Tibial nerve (tissue), 4 donors: Measurements from ENCODE around the gene WDR88. TPM values are rescaled to one million over a fixed set of nuclear protein-coding genes. Genes with fewer than 3 reads are reported as not detected.

Experiments
- DNase-seq, 2 donors: peaks; one replicate each; pipeline ENCODE4 v3.0.0-alpha.2; 2019; ENCODE audit warnings: low spot score in 2 of 2
- H3K27ac ChIP-seq, 4 donors: fragments of 200-600 bp; sonication (generic) in 3 of 4; one replicate each; pipeline ENCODE4 v1.5.1; 2017 to 2019; ENCODE audit warnings: mild to moderate bottlenecking in 1 of 4
- H3K27me3 ChIP-seq, 2 donors: fragments of 200-600 bp; sonication (generic) in 1 of 2; one replicate each; pipeline versions ENCODE4 v1.5.1 to v1.6.0; 2017 to 2019
- H3K36me3 ChIP-seq, 3 donors: fragments of 200-600 bp; sonication (generic); one replicate each; pipeline ENCODE4 v1.5.1; 2018 to 2019
- H3K4me1 ChIP-seq, 4 donors: fragments of 200-600 bp; sonication (generic) in 3 of 4; one replicate each; pipeline ENCODE4 v1.5.1; 2017 to 2019
- H3K4me3 ChIP-seq, 4 donors: fragments of 200-600 bp; sonication (generic) in 3 of 4; one replicate each; pipeline ENCODE4 v1.5.1; 2017 to 2019; ENCODE audit warnings: mild to moderate bottlenecking in 1 of 4, moderate library complexity in 1 of 4
- H3K9me3 ChIP-seq, 4 donors: fragments of 200-600 bp; sonication (generic) in 3 of 4; one replicate each; pipeline ENCODE4 v1.5.1; 2017 to 2019
- CTCF ChIP-seq, 5 experiments: fragments of 200-600 bp in 3 of 5; fragments of 450-650 bp in 2 of 5; sonication (generic) in 3 of 5; IDR thresholded peaks; one replicate each; pipeline ENCODE4 v1.5.1; 2016 to 2019; ENCODE audit warnings: antibody characterized with exemption in 5 of 5, mild to moderate bottlenecking in 3 of 5, moderate library complexity in 2 of 5
- EP300 ChIP-seq, 2 donors: sonication (generic); formaldehyde crosslinking; IDR thresholded peaks; one replicate each; pipeline ENCODE4 v1.6.1; 2017; ENCODE audit warnings: antibody characterized with exemption in 2 of 2, mild to moderate bottlenecking in 1 of 2
- POLR2A ChIP-seq, 2 donors: fragments of 450-650 bp; IDR thresholded peaks; one replicate each; pipeline ENCODE4 v1.6.1; 2017; ENCODE audit warnings: antibody characterized with exemption in 2 of 2, mild to moderate bottlenecking in 2 of 2, moderate library complexity in 2 of 2
- WGBS, 2 donors: methylation state at CpG; one replicate each; pipeline ENCODE4 v1.1.5; 2018; 5-methylcytosine and 5-hydroxymethylcytosine counted together
- total RNA-seq, 4 donors: library from RNA; depleted of rRNA; stranded (reverse); fragments of >200 nt; gene quantifications; one replicate each; pipeline ENCODE4 v1.1.0, GENCODE V29; 2016

WDR88 gene
- total RNA-seq, 4 donors from 2014 or later, result not detected

GRCh38 chr19:33210266-33210940 is 78.5 kb downstream of the WDR88 start:
- peaks cover 0 to 25% (median 0%) of the 10 kb centered on the region in 3 donors for H3K36me3 ChIP-seq
- H3K4me1 ChIP-seq, result peaks cover 0 to 13% (median 0%) of the 10 kb centered on the region in 4 donors
- no peaks in the 10 kb centered on the region for H3K27me3 ChIP-seq
- DNase-seq, result no peak
- no peak for TF ChIP-seq POLR2A (IDR thresholded peaks at IDR 0.05)
- TF ChIP-seq EP300 (IDR thresholded peaks at IDR 0.05), result no peak
- TF ChIP-seq CTCF (IDR thresholded peaks at IDR 0.05), result no peak
- H3K9me3 ChIP-seq, result no peaks in the 10 kb centered on the region
- H3K4me3 ChIP-seq, result no peak overlapping the region
- H3K27ac ChIP-seq, result no peak overlapping the region
- 93 to 95% methylated on average over 17 to 19 of the region's 22 CpGs for WGBS, 2 donors

- no peak for TF ChIP-seq EP300 (IDR thresholded peaks at IDR 0.05)
- TF ChIP-seq CTCF (IDR thresholded peaks at IDR 0.05), result no peak
- TF ChIP-seq POLR2A (IDR thresholded peaks at IDR 0.05), result no peak
- H3K27me3 ChIP-seq, result no peaks in the 10 kb centered on the region
- WGBS, 2 donors, result 82 to 84% methylated on average over 12 to 17 of the region's 17 CpGs
Observed at GRCh38 chr19:33211794-33212435, 80.0 kb downstream of the WDR88 start.

GRCh38 chr19:33212436-33213172 is 80.7 kb downstream of the WDR88 start:
- Histone ChIP-seq H3K4me3 (no peak overlapping the region), H3K9me3 (no peaks in the 10 kb centered on the region), H3K27ac (no peak overlapping the region), H3K27me3 (no peaks in the 10 kb centered on the region), H3K36me3 (peaks cover 0 to 3% (median 0%) of the 10 kb centered on the region in 3 donors), H3K4me1 (peaks cover 0 to 13% (median 0%) of the 10 kb centered on the region in 4 donors)
- 64 to 71% methylated on average over 26 to 30 of the region's 30 CpGs for WGBS, 2 donors
- no peak for DNase-seq
- TF ChIP-seq EP300 (IDR thresholded peaks at IDR 0.05) (no peak), CTCF (IDR thresholded peaks at IDR 0.05) (no peak), POLR2A (IDR thresholded peaks at IDR 0.05) (no peak)

More at GRCh38 chr19:33211794-33212435, 80.0 kb downstream of the WDR88 start:
- H3K4me3 ChIP-seq, result no peak overlapping the region
- peaks cover 0 to 13% (median 0%) of the 10 kb centered on the region in 4 donors for H3K4me1 ChIP-seq
- no peak overlapping the region for H3K27ac ChIP-seq
- no peak for DNase-seq
- peaks cover 0 to 10% (median 0%) of the 10 kb centered on the region in 3 donors for H3K36me3 ChIP-seq
- H3K9me3 ChIP-seq, result no peaks in the 10 kb centered on the region

GRCh38 chr19:33214596-33214995 is 82.7 kb downstream of the WDR88 start:
- TF ChIP-seq POLR2A (IDR thresholded peaks at IDR 0.05) (no peak), CTCF (IDR thresholded peaks at IDR 0.05) (no peak), EP300 (IDR thresholded peaks at IDR 0.05) (no peak)
- H3K36me3 ChIP-seq, result no peaks in the 10 kb centered on the region
- H3K27me3 ChIP-seq, result no peaks in the 10 kb centered on the region

More at GRCh38 chr19:33214596-33214995, 82.7 kb downstream of the WDR88 start:
- Histone ChIP-seq H3K9me3 (no peaks in the 10 kb centered on the region), H3K27ac (no peak overlapping the region), H3K4me1 (peaks cover 0 to 13% (median 3%) of the 10 kb centered on the region in 4 donors), H3K4me3 (no peak overlapping the region)
- no peak for DNase-seq
- 53 to 61% methylated on average over 6 of the region's 6 CpGs for WGBS, 2 donors
